A673 (cell line): ENCODE measurements around the gene TESPA1. TPM values are rescaled to one million over a fixed set of nuclear protein-coding genes. Genes with fewer than 3 reads are reported as not detected.

Experiments used
- BruUV-seq: library from RNA; stranded (reverse); fragments of 400-500 nt; replicated peaks from 2 replicates; lab custom pipeline; 2021; lab: Mats Ljungman, UMichigan
- CTCF ChIA-PET: fragments of 300-600 bp; sonication (Branson Sonifier 250); formaldehyde crosslinking; loops from one replicate; lab custom pipeline; 2022; ENCODE audit warnings: antibody characterized with exemption; lab: Charles Lee
- POLR2A ChIA-PET: fragments of 300-600 bp; sonication (Branson Sonifier 250); formaldehyde crosslinking; loops from one replicate; lab custom pipeline; 2022; ENCODE audit warnings: antibody characterized with exemption; ENCODE audit not compliant: low non-redundant PET; lab: Charles Lee
- DNase-seq: peaks from one replicate; pipeline ENCODE4 v3.0.0-alpha.2; 2015; ENCODE audit warnings: low spot score
- H3K27ac ChIP-seq: fragments of 200-600 bp; sonication (generic); 2 replicates; pipeline ENCODE4 v1.5.1; 2016; ENCODE audit warnings: mixed run types, low read depth, mild to moderate bottlenecking, mixed read lengths, antibody characterized with exemption, low read length; ENCODE audit not compliant: poor library complexity, severe bottlenecking
- H3K27me3 ChIP-seq: fragments of 200-600 bp; sonication (generic); replicated peaks from 2 replicates; pipeline ENCODE4 v1.6.1; 2017; ENCODE audit warnings: mixed run types, low read depth, mild to moderate bottlenecking, mixed read lengths, antibody characterized with exemption, low read length; ENCODE audit not compliant: insufficient read depth, poor library complexity
- H3K36me3 ChIP-seq: fragments of 200-600 bp; sonication (generic); 2 replicates; pipeline ENCODE4 v1.6.1; 2016; ENCODE audit warnings: mixed run types, mild to moderate bottlenecking, mixed read lengths, antibody characterized with exemption, low read length; ENCODE audit not compliant: insufficient read depth, poor library complexity, severe bottlenecking
- H3K4me1 ChIP-seq: fragments of 200-600 bp; sonication (generic); 2 replicates; pipeline ENCODE4 v1.6.1; 2017; ENCODE audit warnings: mixed run types, mild to moderate bottlenecking, mixed read lengths, antibody characterized with exemption, low read length; ENCODE audit not compliant: insufficient read depth, poor library complexity, severe bottlenecking
- H3K4me3 ChIP-seq: fragments of 200-600 bp; sonication (generic); 2 replicates; pipeline ENCODE4 v1.5.1; 2016; ENCODE audit warnings: low read depth, mixed run types, mild to moderate bottlenecking, mixed read lengths, low read length; ENCODE audit not compliant: poor library complexity, severe bottlenecking
- H3K9me3 ChIP-seq: fragments of 200-600 bp; sonication (generic); 2 replicates; pipeline ENCODE4 v1.6.1; 2016; ENCODE audit warnings: mixed run types, low read depth, mild to moderate bottlenecking, mixed read lengths, antibody characterized with exemption, low read length; ENCODE audit not compliant: poor library complexity, severe bottlenecking
- CTCF ChIP-seq: fragments of 300-800, 200-600 bp; sonication (generic); conservative IDR thresholded peaks from 2 replicates; pipeline ENCODE4 v1.5.1; 2017; ENCODE audit warnings: low read depth, mild to moderate bottlenecking, antibody characterized with exemption, low read length, moderate library complexity, mixed read lengths
- EZH2 ChIP-seq: fragments of 200-600 bp; sonication (generic); IDR thresholded peaks from 2 replicates; pipeline ENCODE4 v1.6.1; 2017; ENCODE audit warnings: borderline replicate concordance, low read depth, mild to moderate bottlenecking, mixed read lengths, antibody characterized with exemption, low read length; ENCODE audit not compliant: poor library complexity, severe bottlenecking
- intact Hi-C: fragments of 100-400 bp; cut with micrococcal nuclease; formaldehyde crosslinking; loops from one replicate; pipeline ENCODE4 v1.10.0; 2022; ENCODE audit not compliant: unreplicated experiment
- total RNA-seq: library from RNA; stranded (reverse); gene quantifications from 2 replicates; pipeline ENCODE4 v1.2.3, GENCODE V29; 2021

The TESPA1 gene
- total RNA-seq, 1 experiment from 2014 or later: not detected

DNA sequence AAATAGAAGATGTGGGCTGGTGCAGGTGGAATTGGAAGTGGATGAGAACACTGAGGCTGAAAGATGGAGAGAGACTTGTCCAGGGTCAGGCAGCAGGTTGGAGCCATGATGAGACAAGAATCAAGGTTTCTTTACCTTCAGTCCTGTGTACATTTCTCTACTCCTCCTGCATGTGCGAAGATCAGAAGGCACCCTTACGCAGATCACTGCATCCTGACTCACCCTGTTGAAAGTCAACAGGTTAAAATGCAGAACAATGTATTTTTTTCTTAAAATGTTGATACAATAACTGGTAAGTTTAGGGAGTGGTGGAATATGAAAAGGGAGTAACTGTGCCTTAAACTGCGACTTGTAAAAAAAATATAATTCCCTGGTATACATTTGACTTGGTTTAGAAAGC lies 47.8 kb downstream of the TESPA1 start:
- H3K9me3 ChIP-seq: no peaks in the 10 kb centered on the region
- CTCF ChIA-PET: interaction anchor here (0.8 kb wide), 1 partner anchor 177 kb away, joined by 4 read pairs; no protein-coding TSS in a partner anchor
- no peaks in the 10 kb centered on the region for H3K36me3 ChIP-seq
- no TSS peak for BruUV-seq
- no peak overlapping the region for H3K4me3 ChIP-seq
- no peaks in the 10 kb centered on the region for H3K4me1 ChIP-seq
- H3K27ac ChIP-seq: no peak overlapping the region
- intact Hi-C loops: no loop called here
- TF ChIP-seq EZH2 (no peak), CTCF (no peak)
- H3K27me3 ChIP-seq: no peaks in the 10 kb centered on the region
- DNase-seq: no peak
- POLR2A ChIA-PET: no interaction called here

- CTCF ChIA-PET: no interaction called here
- H3K4me3 ChIP-seq: no peak overlapping the region
Observed at GRCh38 chr12:54935235-54935951, 49.2 kb downstream of the TESPA1 start.

GRCh38 chr12:54934419-54934818 lies 50.1 kb downstream of the TESPA1 start:
- no peaks in the 10 kb centered on the region for H3K36me3 ChIP-seq
- H3K4me3 ChIP-seq: no peak overlapping the region
- H3K27me3 ChIP-seq: no peaks in the 10 kb centered on the region
- H3K27ac ChIP-seq: no peak overlapping the region
- no TSS peak for BruUV-seq
- no peak for TF ChIP-seq CTCF
- TF ChIP-seq EZH2: no peak
- POLR2A ChIA-PET: no interaction called here
- intact Hi-C loops: no loop called here
- no peaks in the 10 kb centered on the region for H3K4me1 ChIP-seq
- H3K9me3 ChIP-seq: peaks cover 8% of the 10 kb centered on the region
- DNase-seq: no peak
- CTCF ChIA-PET: no interaction called here

More at GRCh38 chr12:54935235-54935951, 49.2 kb downstream of the TESPA1 start:
- H3K4me1 ChIP-seq: no peaks in the 10 kb centered on the region
- POLR2A ChIA-PET: no interaction called here
- no peaks in the 10 kb centered on the region for H3K9me3 ChIP-seq
- no peak for TF ChIP-seq EZH2
- TF ChIP-seq CTCF: no peak
- DNase-seq: peak; percentile 19
- H3K36me3 ChIP-seq: no peaks in the 10 kb centered on the region
- no TSS peak for BruUV-seq
- no peaks in the 10 kb centered on the region for H3K27me3 ChIP-seq
- no peak overlapping the region for H3K27ac ChIP-seq
- intact Hi-C loops: no loop called here
